IMR-90 (cell line): ENCODE data around the gene ALKBH2. TPM values are rescaled to one million over a fixed set of nuclear protein-coding genes. Genes with fewer than 3 reads are reported as not detected.

Source experiments
- ATAC-seq: fragments of 200-7000 bp; cut with Tn5 transposase; 2 replicates; pipeline ENCODE4 v1.9.1; 2020; ENCODE audit warnings: low read depth, mild to moderate bottlenecking, moderate library complexity
- BruUV-seq: library from RNA; stranded (reverse); fragments of 400-500 nt; replicated peaks from 2 replicates; lab custom pipeline; 2021; lab: Mats Ljungman, UMichigan
- CTCF ChIA-PET: fragments of 300-600 bp; formaldehyde crosslinking; extraction: SDS; loops from one replicate; lab custom pipeline; 2021; ENCODE audit warnings: antibody characterized with exemption; lab: Yijun Ruan, JAX
- POLR2A ChIA-PET: fragments of 300-600 bp; sonication (Branson Sonifier 250); formaldehyde crosslinking; loops from one replicate; lab custom pipeline; 2022; ENCODE audit warnings: antibody characterized with exemption; ENCODE audit not compliant: unreplicated experiment; lab: Charles Lee
- DNase-seq: peaks from one replicate; pipeline ENCODE4 v3.0.0; 2013
- H2AFZ ChIP-seq: replicated peaks from 2 replicates; pipeline ENCODE3; 2013; ENCODE audit warnings: low read length, mild to moderate bottlenecking; ENCODE audit not compliant: poor library complexity
- H2AK5ac ChIP-seq: 2 replicates; pipeline ENCODE4 v1.6.1; 2013; ENCODE audit warnings: low read depth, low read length, inconsistent platforms
- H2AK9ac ChIP-seq: replicated peaks from 2 replicates; pipeline ENCODE3; 2013; ENCODE audit warnings: mild to moderate bottlenecking, low read depth, low read length, moderate library complexity; ENCODE audit not compliant: poor library complexity
- H2BK120ac ChIP-seq: 2 replicates; pipeline ENCODE4 v1.6.1; 2013; ENCODE audit warnings: low read depth, low read length, inconsistent platforms
- H2BK15ac ChIP-seq: 3 replicates; pipeline ENCODE4 v1.6.1; 2013; ENCODE audit warnings: low read depth, low read length, inconsistent platforms
- H2BK20ac ChIP-seq: 2 replicates; pipeline ENCODE4 v1.6.1; 2013; ENCODE audit warnings: low read depth, mild to moderate bottlenecking, inconsistent platforms, low read length, moderate library complexity
- H2BK5ac ChIP-seq: 2 replicates; pipeline ENCODE4 v1.6.1; 2013; ENCODE audit warnings: mild to moderate bottlenecking, low read depth, low read length, inconsistent platforms; ENCODE audit not compliant: poor library complexity, severe bottlenecking
- H3K14ac ChIP-seq: replicated peaks from 2 replicates; pipeline ENCODE4 v1.6.1; 2013; ENCODE audit warnings: low read depth, low read length, inconsistent platforms
- H3K18ac ChIP-seq: 2 replicates; pipeline ENCODE4 v1.6.1; 2013; ENCODE audit warnings: low read depth, low read length, control low read depth
- H3K23ac ChIP-seq: 2 replicates; pipeline ENCODE4 v1.6.1; 2013; ENCODE audit warnings: low read depth, low read length, inconsistent platforms
- H3K27ac ChIP-seq: 2 replicates; pipeline ENCODE4 v1.5.1; 2013; ENCODE audit warnings: mild to moderate bottlenecking, control low read depth, low read length; ENCODE audit not compliant: insufficient read depth
- H3K27me3 ChIP-seq: 2 replicates; pipeline ENCODE4 v1.6.1; 2013; ENCODE audit warnings: low read length; ENCODE audit not compliant: control insufficient read depth, insufficient read depth
- H3K36me3 ChIP-seq: 2 replicates; pipeline ENCODE4 v1.6.1; 2013; ENCODE audit warnings: low read length, mixed read lengths; ENCODE audit not compliant: control insufficient read depth, insufficient read depth
- H3K4ac ChIP-seq: 2 replicates; pipeline ENCODE4 v1.6.1; 2013; ENCODE audit warnings: low read depth, low read length, inconsistent platforms
- H3K4me1 ChIP-seq: 2 replicates; pipeline ENCODE4 v1.6.1; 2013; ENCODE audit warnings: low read length, mixed read lengths; ENCODE audit not compliant: control insufficient read depth, insufficient read depth
- H3K4me2 ChIP-seq: 2 replicates; pipeline ENCODE4 v1.6.1; 2013; ENCODE audit warnings: low read depth, mild to moderate bottlenecking, control low read depth, low read length, moderate library complexity
- H3K4me3 ChIP-seq: 2 replicates; pipeline ENCODE4 v1.5.1; 2013; ENCODE audit warnings: low read depth, mild to moderate bottlenecking, control low read depth, low read length, moderate library complexity; ENCODE audit not compliant: insufficient read depth
- H3K56ac ChIP-seq: 2 replicates; pipeline ENCODE4 v1.6.1; 2013; ENCODE audit warnings: low read length, inconsistent platforms; ENCODE audit not compliant: insufficient read depth; ENCODE audit errors: extremely low read depth
- H3K79me1 ChIP-seq, 2 experiments: 2 replicates each; pipeline ENCODE4 v1.6.1; 2013; ENCODE audit warnings: low read length in 2 of 2, inconsistent platforms in 1 of 2, low read depth in 1 of 2
- H3K9ac ChIP-seq: 2 replicates; pipeline ENCODE4 v1.6.1; 2013; ENCODE audit warnings: low read depth, low read length, control low read depth
- H3K9me1 ChIP-seq: 2 replicates; pipeline ENCODE4 v1.6.1; 2013; ENCODE audit warnings: low read length, inconsistent platforms; ENCODE audit not compliant: insufficient read depth
- H3K9me3 ChIP-seq: 2 replicates; pipeline ENCODE4 v1.6.1; 2013; ENCODE audit warnings: low read length; ENCODE audit not compliant: control insufficient read depth, insufficient read depth
- H4K20me1 ChIP-seq: 2 replicates; pipeline ENCODE4 v1.6.1; 2013; ENCODE audit warnings: low read length, inconsistent platforms; ENCODE audit not compliant: insufficient read depth
- H4K5ac ChIP-seq: 2 replicates; pipeline ENCODE4 v1.6.1; 2013; ENCODE audit warnings: mild to moderate bottlenecking, low read depth, low read length, control low read depth
- H4K8ac ChIP-seq, 2 experiments: 2 replicates each; pipeline ENCODE4 v1.6.1; 2013; ENCODE audit warnings: low read depth in 2 of 2, low read length in 2 of 2, control low read depth in 1 of 2, inconsistent platforms in 1 of 2
- H4K91ac ChIP-seq: 2 replicates; pipeline ENCODE4 v1.6.1; 2013; ENCODE audit warnings: low read depth, low read length, inconsistent platforms; ENCODE audit not compliant: insufficient read depth
- CEBPB ChIP-seq: IDR thresholded peaks from 2 replicates; pipeline ENCODE4 v1.6.1; 2012; ENCODE audit warnings: low read depth, low read length, improper control_type of control experiment
- FOS ChIP-seq: fragments of 150-350 bp; IDR thresholded peaks from 2 replicates; pipeline ENCODE4 v1.6.1; 2016; ENCODE audit warnings: low read depth, low read length
- MAZ ChIP-seq: IDR thresholded peaks from 2 replicates; pipeline ENCODE4 v1.6.1; 2012; ENCODE audit warnings: low read depth, mild to moderate bottlenecking, low read length, improper control_type of control experiment, moderate library complexity, borderline replicate concordance
- RCOR1 ChIP-seq: IDR thresholded peaks from 2 replicates; pipeline ENCODE4 v1.6.1; 2012; ENCODE audit warnings: mild to moderate bottlenecking, low read length, improper control_type of control experiment; ENCODE audit not compliant: insufficient replicate concordance
- RFX5 ChIP-seq: IDR thresholded peaks from 2 replicates; pipeline ENCODE4 v1.8.0; 2012; ENCODE audit warnings: low read depth, mild to moderate bottlenecking, low read length, moderate library complexity
- WGBS, 2 experiments: methylation state at CpG; one replicate each; pipeline versions ENCODE4 v1.1.5 to v1.1.7; 2013; ENCODE audit warnings: missing lambda C conversion rate in 2 of 2; ENCODE audit not compliant: insufficient read length in 1 of 2; ENCODE audit errors: extremely low coverage in 2 of 2; 5-methylcytosine and 5-hydroxymethylcytosine counted together
- dilution Hi-C: fragments of 300-500 bp; cut with HindIII; formaldehyde crosslinking; loops from one replicate; pipeline ENCODE4 v1.14.3; 2018; ENCODE audit warnings: low sequenced_read_pairs; ENCODE audit not compliant: unreplicated experiment
- in situ Hi-C: fragments of 300-500 bp; cut with MboI; formaldehyde crosslinking; loops from 3 replicates; pipeline ENCODE4 v1.14.3; 2019; ENCODE audit warnings: low sequenced_read_pairs, inconsistent platforms, mixed read lengths
- intact Hi-C: fragments of 100-400 bp; cut with micrococcal nuclease; formaldehyde crosslinking; loops from 2 replicates; pipeline ENCODE4 v1.10.0; 2022
- polyA plus RNA-seq, 3 experiments: library from polyadenylated mRNA; depleted of rRNA; stranded (reverse); fragments of >200 nt; gene quantifications; 2 replicates each; pipeline ENCODE4 v1.2.3, GENCODE V29; 2012; ENCODE audit warnings: low replicate concordance in 1 of 3
- total RNA-seq: library from RNA; depleted of rRNA; stranded (reverse); fragments of >200 nt; gene quantifications from 2 replicates; pipeline ENCODE4 v1.2.3, GENCODE V29; 2012
- TF ChIP-seq, protein P1 (sequence below): conservative IDR thresholded peaks from 2 replicates; pipeline ENCODE4 v1.5.1; 2012; ENCODE audit warnings: mild to moderate bottlenecking, low read depth, low read length, improper control_type of control experiment
- TF ChIP-seq, protein P2 (sequence below): fragments of 150-350 bp; IDR thresholded peaks from 2 replicates; pipeline ENCODE4 v1.6.1; 2016; ENCODE audit warnings: low read depth, mild to moderate bottlenecking, low read length, moderate library complexity, borderline replicate concordance
- TF ChIP-seq, protein P3 (sequence below): fragments of 150-350 bp; IDR thresholded peaks from 2 replicates; pipeline ENCODE4 v1.6.1; 2017; ENCODE audit warnings: mild to moderate bottlenecking, antibody characterized with exemption, low read length, low read depth

Gene ALKBH2
- total and polyA plus RNA-seq, 2 of the 4 experiments (the other 2 are of a cell fraction), result 14.9 to 17.8 TPM

DNA sequence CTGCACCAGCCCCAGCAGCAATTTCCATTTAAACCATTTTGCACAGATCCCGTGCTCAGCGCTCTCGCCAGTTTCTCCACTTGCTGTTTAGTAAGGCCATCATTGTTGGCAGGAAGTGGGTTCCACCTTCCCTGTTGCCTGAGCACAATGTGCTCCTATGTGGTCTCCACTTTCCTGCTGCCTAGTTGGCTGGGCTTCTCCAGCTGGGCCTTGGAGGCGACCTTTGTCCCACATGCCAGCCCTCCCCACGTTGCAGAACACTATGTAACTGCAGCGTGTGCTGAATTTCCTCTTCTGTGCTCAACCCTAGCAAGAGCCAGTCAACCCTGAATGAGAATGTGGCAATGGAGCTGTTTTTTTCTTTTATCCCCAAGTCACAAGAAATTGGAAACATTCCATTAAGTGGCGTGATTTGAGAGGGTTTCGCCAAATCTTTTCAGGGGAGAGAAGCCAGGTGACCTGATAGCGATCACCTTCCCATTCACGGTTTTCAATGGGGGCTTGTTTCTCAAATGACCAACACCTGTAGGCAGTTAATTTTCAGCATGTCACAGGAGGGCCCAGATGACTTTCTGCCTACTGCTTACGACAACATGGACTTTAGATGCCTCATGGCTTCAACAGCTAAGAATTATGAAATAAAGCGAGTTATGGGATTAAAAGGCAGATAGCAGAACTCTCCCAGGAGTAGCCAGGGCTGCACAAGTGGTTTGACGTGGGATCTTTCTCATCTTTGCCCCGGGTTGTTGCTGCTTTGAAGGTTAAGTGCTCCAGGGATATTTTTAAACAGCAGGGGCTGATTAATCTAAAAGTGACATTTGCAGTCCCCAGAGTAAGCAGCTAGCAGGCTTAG lies 22.7 kb upstream of the ALKBH2 start, which contains the start of gene ACACB (continued):
- TF ChIP-seq, protein P1, sequence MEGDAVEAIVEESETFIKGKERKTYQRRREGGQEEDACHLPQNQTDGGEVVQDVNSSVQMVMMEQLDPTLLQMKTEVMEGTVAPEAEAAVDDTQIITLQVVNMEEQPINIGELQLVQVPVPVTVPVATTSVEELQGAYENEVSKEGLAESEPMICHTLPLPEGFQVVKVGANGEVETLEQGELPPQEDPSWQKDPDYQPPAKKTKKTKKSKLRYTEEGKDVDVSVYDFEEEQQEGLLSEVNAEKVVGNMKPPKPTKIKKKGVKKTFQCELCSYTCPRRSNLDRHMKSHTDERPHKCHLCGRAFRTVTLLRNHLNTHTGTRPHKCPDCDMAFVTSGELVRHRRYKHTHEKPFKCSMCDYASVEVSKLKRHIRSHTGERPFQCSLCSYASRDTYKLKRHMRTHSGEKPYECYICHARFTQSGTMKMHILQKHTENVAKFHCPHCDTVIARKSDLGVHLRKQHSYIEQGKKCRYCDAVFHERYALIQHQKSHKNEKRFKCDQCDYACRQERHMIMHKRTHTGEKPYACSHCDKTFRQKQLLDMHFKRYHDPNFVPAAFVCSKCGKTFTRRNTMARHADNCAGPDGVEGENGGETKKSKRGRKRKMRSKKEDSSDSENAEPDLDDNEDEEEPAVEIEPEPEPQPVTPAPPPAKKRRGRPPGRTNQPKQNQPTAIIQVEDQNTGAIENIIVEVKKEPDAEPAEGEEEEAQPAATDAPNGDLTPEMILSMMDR, result no peak
- TF ChIP-seq RFX5, result no peak

DNA sequence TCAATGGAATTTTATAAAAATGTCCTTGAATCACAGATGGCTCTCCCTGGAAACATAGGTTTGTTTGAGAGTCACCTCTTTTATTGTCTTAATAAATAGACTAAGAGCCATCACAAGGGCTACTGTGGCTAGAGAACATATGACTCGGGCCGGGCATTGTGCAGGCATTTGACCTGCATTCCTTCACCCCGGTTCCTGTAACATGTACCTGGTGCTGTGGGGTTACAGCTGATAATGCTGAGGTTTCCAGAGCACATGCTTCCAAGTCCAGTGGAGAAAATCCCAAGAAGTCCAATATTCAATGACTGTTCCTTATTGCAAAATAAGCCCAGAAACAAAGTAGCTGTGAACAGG lies 22.1 kb upstream of the ALKBH2 start:
- Histone ChIP-seq H2BK120ac (no peak overlapping the region), H2BK20ac (no peak overlapping the region), H3K4me1 (no peaks in the 10 kb centered on the region), H3K23ac (no peak overlapping the region), H4K20me1 (no peaks in the 10 kb centered on the region), H3K9ac (no peak overlapping the region), H3K9me3 (no peaks in the 10 kb centered on the region), H4K91ac (no peak overlapping the region), H3K56ac (no peak overlapping the region), H3K79me1 (no peaks in the 10 kb centered on the region; a peak in 1 of 4 replicates), H4K5ac (no peak overlapping the region), H3K14ac (no peak overlapping the region), H2BK15ac (no peak overlapping the region), H4K8ac (no peak overlapping the region), H3K27me3 (no peaks in the 10 kb centered on the region), H3K27ac (no peak overlapping the region), H3K36me3 (no peaks in the 10 kb centered on the region), H2AK5ac (no peak overlapping the region), H3K4ac (no peak overlapping the region), H2AK9ac (no peak overlapping the region), H2AFZ (no peak overlapping the region), H3K18ac (no peak overlapping the region), H3K9me1 (no peaks in the 10 kb centered on the region; the same call in 1 of the 2 replicates), H2BK5ac (no peak overlapping the region), H3K4me3 (no peak overlapping the region), H3K4me2 (no peak overlapping the region)
- intact Hi-C loops (no loop called here), in situ Hi-C loops (no loop called here), dilution Hi-C loops (no loop called here)
- BruUV-seq, result no TSS peak
- ATAC-seq (no peak), DNase-seq (no peak)
- ChIA-PET POLR2A (no interaction called here), CTCF (no interaction called here)
- 86% methylated on average over 3 of the region's 3 CpGs; no CpG with 5 or more reads in 1 of the 2 experiments for WGBS, 2 experiments
- TF ChIP-seq, protein P2, sequence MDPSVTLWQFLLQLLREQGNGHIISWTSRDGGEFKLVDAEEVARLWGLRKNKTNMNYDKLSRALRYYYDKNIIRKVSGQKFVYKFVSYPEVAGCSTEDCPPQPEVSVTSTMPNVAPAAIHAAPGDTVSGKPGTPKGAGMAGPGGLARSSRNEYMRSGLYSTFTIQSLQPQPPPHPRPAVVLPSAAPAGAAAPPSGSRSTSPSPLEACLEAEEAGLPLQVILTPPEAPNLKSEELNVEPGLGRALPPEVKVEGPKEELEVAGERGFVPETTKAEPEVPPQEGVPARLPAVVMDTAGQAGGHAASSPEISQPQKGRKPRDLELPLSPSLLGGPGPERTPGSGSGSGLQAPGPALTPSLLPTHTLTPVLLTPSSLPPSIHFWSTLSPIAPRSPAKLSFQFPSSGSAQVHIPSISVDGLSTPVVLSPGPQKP, result no peak
- TF ChIP-seq, protein P3, sequence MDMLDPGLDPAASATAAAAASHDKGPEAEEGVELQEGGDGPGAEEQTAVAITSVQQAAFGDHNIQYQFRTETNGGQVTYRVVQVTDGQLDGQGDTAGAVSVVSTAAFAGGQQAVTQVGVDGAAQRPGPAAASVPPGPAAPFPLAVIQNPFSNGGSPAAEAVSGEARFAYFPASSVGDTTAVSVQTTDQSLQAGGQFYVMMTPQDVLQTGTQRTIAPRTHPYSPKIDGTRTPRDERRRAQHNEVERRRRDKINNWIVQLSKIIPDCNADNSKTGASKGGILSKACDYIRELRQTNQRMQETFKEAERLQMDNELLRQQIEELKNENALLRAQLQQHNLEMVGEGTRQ, result no peak
- TF ChIP-seq, protein P1, result no peak
- TF ChIP-seq RFX5 (no peak), FOS (no peak), CEBPB (no peak), MAZ (no peak), RCOR1 (no peak)
